ENCODE measurements around the gene SAMD4A.

DNA sequence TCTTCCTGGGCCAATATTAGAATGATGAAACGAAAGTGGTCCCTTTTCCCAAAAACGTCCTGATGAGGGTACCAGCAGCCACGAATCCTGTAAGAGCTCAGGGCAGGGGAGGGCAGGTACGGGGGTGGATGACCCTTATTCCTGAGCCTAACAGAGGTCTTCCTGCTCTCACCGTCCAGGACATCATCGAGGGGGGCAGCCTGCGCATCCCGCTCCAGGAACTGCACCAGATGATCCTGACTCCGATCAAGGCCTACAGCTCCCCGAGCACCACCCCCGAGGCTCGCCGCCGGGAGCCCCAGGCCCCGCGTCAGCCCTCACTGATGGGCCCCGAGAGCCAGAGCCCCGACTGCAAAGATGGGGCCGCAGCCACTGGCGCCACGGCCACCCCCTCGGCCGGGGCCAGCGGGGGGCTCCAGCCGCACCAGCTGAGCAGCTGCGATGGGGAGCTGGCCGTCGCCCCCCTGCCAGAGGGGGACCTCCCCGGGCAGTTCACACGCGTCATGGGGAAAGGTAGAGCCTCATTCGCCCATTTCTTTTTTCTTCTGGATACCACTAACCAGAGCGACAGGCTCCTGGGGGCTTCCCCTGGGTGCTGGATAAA, 193.2 kb downstream of the SAMD4A start:
- TF ChIP-seq, protein P1, sequence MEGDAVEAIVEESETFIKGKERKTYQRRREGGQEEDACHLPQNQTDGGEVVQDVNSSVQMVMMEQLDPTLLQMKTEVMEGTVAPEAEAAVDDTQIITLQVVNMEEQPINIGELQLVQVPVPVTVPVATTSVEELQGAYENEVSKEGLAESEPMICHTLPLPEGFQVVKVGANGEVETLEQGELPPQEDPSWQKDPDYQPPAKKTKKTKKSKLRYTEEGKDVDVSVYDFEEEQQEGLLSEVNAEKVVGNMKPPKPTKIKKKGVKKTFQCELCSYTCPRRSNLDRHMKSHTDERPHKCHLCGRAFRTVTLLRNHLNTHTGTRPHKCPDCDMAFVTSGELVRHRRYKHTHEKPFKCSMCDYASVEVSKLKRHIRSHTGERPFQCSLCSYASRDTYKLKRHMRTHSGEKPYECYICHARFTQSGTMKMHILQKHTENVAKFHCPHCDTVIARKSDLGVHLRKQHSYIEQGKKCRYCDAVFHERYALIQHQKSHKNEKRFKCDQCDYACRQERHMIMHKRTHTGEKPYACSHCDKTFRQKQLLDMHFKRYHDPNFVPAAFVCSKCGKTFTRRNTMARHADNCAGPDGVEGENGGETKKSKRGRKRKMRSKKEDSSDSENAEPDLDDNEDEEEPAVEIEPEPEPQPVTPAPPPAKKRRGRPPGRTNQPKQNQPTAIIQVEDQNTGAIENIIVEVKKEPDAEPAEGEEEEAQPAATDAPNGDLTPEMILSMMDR (conservative IDR thresholded peaks at IDR 0.05): no peak
- TF ChIP-seq ZFX (IDR thresholded peaks at IDR 0.05): no peak

Measured in C4-2B (cell line).